Osteocyte (in vitro differentiated cells): ENCODE results near the gene GALNT7. TPM values are rescaled to one million over a fixed set of nuclear protein-coding genes. Genes with fewer than 3 reads are reported as not detected.

Experiments used
- DNase-seq: peaks from one replicate; pipeline ENCODE4 v3.0.0; 2021; ENCODE audit warnings: mixed read lengths; ENCODE audit not compliant: unreplicated experiment; ENCODE audit errors: extremely low spot score
- H3K27ac Mint-ChIP-seq: one replicate; pipeline ENCODE4 v1.8.0; 2021; ENCODE audit warnings: mild to moderate bottlenecking, mixed read lengths; ENCODE audit not compliant: unreplicated experiment
- H3K27me3 Mint-ChIP-seq: one replicate; pipeline ENCODE4 v1.8.0; 2021; ENCODE audit warnings: mixed read lengths; ENCODE audit not compliant: unreplicated experiment
- H3K36me3 Mint-ChIP-seq: one replicate; pipeline ENCODE4 v1.8.0; 2021; ENCODE audit warnings: mixed read lengths; ENCODE audit not compliant: unreplicated experiment
- H3K4me1 Mint-ChIP-seq: one replicate; pipeline ENCODE4 v1.8.0; 2021; ENCODE audit warnings: mixed read lengths; ENCODE audit not compliant: unreplicated experiment
- H3K4me3 Mint-ChIP-seq: one replicate; pipeline ENCODE4 v1.8.0; 2021; ENCODE audit warnings: mild to moderate bottlenecking, moderate library complexity, mixed read lengths; ENCODE audit not compliant: unreplicated experiment
- H3K9me3 Mint-ChIP-seq: one replicate; pipeline ENCODE4 v1.8.0; 2021; ENCODE audit warnings: mixed read lengths; ENCODE audit not compliant: unreplicated experiment
- total RNA-seq: library from RNA; stranded (reverse); gene quantifications from 2 replicates; pipeline ENCODE4 v1.2.1, GENCODE V29; 2021
- TF ChIP-seq, protein P1 (sequence below): fragments of 200-600 bp; sonication (generic); IDR thresholded peaks from 2 replicates; pipeline ENCODE4 v1.5.0; 2021; ENCODE audit warnings: antibody characterized with exemption, mild to moderate bottlenecking, moderate library complexity

GALNT7 gene
- total RNA-seq, 1 donor from 2014 or later = 38.5 TPM

DNA sequence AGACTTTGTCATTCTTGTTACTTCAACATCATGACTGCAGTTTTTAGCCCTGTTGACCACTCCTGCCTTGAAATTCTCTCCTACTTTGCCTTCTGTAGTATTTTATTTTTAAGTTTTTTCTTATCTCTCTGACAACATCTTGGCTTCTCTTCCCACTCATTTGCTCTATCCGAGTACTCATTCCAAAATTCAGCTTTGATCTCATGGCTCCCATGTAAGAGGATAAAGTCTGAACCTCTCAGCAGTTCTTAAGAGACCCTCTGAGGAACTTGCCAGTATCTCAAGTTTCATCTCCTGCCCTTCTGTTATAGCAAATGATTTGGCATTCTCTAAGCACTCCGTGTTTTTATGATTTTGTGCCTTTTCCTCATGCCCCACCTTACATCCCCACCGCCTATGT is 67.7 kb downstream of the GALNT7 start:
- Mint-ChIP-seq H3K9me3 (no peaks in the 10 kb centered on the region), H3K4me3 (no peak overlapping the region), H3K4me1 (peaks cover 34% of the 10 kb centered on the region), H3K27ac (peak overlapping the region; percentile 3), H3K27me3 (no peaks in the 10 kb centered on the region), H3K36me3 (no peaks in the 10 kb centered on the region)
- no peak for DNase-seq
- TF ChIP-seq, protein P1, sequence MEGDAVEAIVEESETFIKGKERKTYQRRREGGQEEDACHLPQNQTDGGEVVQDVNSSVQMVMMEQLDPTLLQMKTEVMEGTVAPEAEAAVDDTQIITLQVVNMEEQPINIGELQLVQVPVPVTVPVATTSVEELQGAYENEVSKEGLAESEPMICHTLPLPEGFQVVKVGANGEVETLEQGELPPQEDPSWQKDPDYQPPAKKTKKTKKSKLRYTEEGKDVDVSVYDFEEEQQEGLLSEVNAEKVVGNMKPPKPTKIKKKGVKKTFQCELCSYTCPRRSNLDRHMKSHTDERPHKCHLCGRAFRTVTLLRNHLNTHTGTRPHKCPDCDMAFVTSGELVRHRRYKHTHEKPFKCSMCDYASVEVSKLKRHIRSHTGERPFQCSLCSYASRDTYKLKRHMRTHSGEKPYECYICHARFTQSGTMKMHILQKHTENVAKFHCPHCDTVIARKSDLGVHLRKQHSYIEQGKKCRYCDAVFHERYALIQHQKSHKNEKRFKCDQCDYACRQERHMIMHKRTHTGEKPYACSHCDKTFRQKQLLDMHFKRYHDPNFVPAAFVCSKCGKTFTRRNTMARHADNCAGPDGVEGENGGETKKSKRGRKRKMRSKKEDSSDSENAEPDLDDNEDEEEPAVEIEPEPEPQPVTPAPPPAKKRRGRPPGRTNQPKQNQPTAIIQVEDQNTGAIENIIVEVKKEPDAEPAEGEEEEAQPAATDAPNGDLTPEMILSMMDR = no peak

DNA sequence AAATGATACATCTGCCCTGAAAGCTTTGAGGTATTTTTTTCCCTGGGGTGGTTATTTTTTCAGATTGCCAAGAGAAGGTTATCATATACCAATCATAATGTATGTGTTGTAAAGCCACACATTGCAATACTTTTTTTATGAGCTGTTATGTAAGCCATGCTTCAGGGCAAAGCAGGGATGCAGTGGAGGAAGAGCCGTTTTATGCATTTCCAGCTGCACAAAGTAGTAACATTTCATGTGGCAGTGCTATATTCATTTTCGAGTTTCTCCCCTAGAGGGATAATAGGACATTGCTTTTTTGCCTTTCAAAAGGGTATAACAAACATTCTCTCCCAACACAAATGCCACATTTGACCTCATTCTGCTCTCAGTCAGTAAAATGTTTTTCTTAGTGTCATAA is 68.5 kb downstream of the GALNT7 start:
- TF ChIP-seq, protein P1 = peak; percentile 45
- Mint-ChIP-seq H3K27me3 (no peaks in the 10 kb centered on the region), H3K9me3 (no peaks in the 10 kb centered on the region), H3K4me3 (no peak overlapping the region), H3K36me3 (no peaks in the 10 kb centered on the region), H3K4me1 (peaks cover 25% of the 10 kb centered on the region), H3K27ac (peak overlapping the region; percentile 86)
- DNase-seq = no peak

DNA sequence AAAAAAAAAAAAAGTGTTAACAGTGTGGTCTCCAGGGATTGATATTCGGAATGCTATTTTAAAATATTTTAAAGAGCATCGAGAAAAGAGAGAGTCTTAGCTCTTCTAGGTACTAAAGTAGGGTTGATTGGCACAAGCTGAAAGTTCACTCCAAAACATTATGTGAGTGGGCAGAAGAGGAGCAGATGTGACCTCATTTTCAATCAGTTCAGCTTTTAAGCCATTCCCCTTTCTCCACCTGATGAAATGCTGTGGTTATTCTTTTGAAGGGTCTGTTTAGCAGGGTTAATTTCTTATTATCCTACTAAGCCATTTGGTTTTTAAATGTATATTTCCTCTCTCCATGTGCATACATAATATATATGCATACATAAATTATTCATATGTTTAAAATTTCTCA is 69.2 kb downstream of the GALNT7 start:
- TF ChIP-seq, protein P1 = no peak
- Mint-ChIP-seq H3K4me1 (peaks cover 27% of the 10 kb centered on the region), H3K4me3 (no peak overlapping the region), H3K36me3 (no peaks in the 10 kb centered on the region), H3K27ac (peak overlapping the region; percentile 86), H3K9me3 (no peaks in the 10 kb centered on the region), H3K27me3 (no peaks in the 10 kb centered on the region)
- no peak for DNase-seq

DNA sequence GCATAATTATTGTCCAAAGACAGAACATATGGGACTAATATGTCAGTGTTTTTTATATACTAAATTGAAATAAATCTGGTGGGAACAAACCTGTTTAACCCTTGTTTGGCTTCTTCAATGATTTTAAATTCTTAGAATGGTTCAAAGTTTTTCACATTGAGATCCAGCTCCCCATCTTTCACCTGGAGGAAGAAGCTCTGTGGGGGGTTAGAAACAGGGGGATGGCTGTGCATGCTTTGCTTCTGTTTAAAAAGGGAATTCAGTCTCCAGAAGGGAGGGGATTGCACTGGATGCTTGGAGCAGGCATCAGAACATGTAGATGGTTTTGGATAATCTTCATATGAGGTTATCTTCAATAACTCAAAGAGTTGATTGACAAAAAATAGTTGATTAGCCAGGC is 72.1 kb downstream of the GALNT7 start:
- H3K4me3 Mint-ChIP-seq = no peak overlapping the region
- H3K27ac Mint-ChIP-seq = no peak overlapping the region

DNA sequence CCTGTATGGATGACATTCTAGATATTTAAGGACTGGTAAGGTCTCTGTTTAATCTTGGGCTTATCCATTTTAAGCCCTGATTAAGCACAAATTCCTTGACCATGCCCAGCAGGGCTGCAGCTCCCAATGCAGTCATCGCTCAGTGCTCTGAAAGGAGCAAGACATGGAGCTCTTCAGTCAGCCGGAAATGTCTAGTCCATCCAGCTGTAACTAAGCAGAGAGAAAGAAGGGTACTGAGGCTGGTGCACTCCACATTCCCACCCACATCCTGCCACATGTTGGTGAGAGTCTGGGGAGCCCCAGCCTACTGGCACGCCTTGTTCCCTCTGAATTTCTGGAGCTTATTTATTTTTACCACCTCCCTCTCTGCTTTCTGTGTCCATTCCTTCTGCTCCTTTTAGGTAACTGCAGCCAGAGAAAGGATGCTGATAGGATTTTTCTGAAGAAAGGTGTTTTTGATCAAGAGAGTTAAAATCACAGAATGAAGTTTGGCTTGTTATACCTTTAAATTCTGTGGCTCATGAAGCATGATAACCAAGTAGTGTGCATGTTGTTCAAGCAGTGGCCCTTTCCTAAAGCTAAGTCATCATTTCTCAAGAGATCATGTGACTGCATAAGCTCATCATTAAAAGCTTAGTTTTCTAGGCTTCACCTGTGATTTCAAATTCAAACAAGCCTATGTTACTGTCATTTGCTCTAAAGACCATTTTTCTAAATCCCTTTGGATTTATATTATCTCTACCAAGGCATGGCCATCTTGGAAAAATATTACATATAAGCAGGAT is 74.0 kb downstream of the GALNT7 start:
- no peaks in the 10 kb centered on the region for H3K9me3 Mint-ChIP-seq
- no peak overlapping the region for H3K27ac Mint-ChIP-seq
- H3K27me3 Mint-ChIP-seq = no peaks in the 10 kb centered on the region
- peaks cover 21% of the 10 kb centered on the region for H3K4me1 Mint-ChIP-seq
- no peak overlapping the region for H3K4me3 Mint-ChIP-seq
- no peak for DNase-seq
- no peaks in the 10 kb centered on the region for H3K36me3 Mint-ChIP-seq
- TF ChIP-seq, protein P1 = no peak

More for the DNA sequence above, 72.1 kb downstream of the GALNT7 start:
- Mint-ChIP-seq H3K9me3 (no peaks in the 10 kb centered on the region), H3K4me1 (peaks cover 37% of the 10 kb centered on the region), H3K27me3 (no peaks in the 10 kb centered on the region), H3K36me3 (no peaks in the 10 kb centered on the region)
- TF ChIP-seq, protein P1 = no peak
- no peak for DNase-seq
